Caco-2 (cell line): ENCODE results near the gene ERGIC3. TPM values are rescaled to one million over a fixed set of nuclear protein-coding genes. Genes with fewer than 3 reads are reported as not detected.

Source experiments
- BruUV-seq: library from RNA; stranded (reverse); fragments of 400-500 nt; replicated peaks from 2 replicates; lab custom pipeline; 2021; lab: Mats Ljungman, UMichigan
- CTCF ChIA-PET: fragments of 300-600 bp; sonication (Branson Sonifier 250); formaldehyde crosslinking; loops from one replicate; lab custom pipeline; 2022; ENCODE audit warnings: antibody characterized with exemption; lab: Charles Lee
- POLR2A ChIA-PET: fragments of 300-600 bp; sonication (Branson Sonifier 250); formaldehyde crosslinking; loops from one replicate; lab custom pipeline; 2022; ENCODE audit warnings: antibody characterized with exemption; lab: Charles Lee
- DNase-seq, 2 experiments: peaks; one replicate each; pipeline versions ENCODE4 v3.0.0 to v3.0.0-alpha.2; 2020 to 2022
- H3K27me3 ChIP-seq: replicated peaks from 2 replicates; pipeline ENCODE4 v1.6.0; 2011; ENCODE audit warnings: low read length; ENCODE audit not compliant: control insufficient read depth, insufficient read depth
- H3K36me3 ChIP-seq: 2 replicates; pipeline ENCODE4 v1.5.1; 2011; ENCODE audit warnings: low read length; ENCODE audit not compliant: control insufficient read depth, insufficient read depth
- H3K4me1 ChIP-seq: fragments of 250-450 bp; sonication (Bioruptor Pico); 2 replicates; pipeline ENCODE4 v1.5.1; 2020; ENCODE audit warnings: mild to moderate bottlenecking
- H3K4me3 ChIP-seq: 2 replicates; pipeline ENCODE4 v1.5.1; 2011; ENCODE audit warnings: low read depth, mild to moderate bottlenecking, control low read depth, low read length
- H3K9me3 ChIP-seq: fragments of 250-450 bp; sonication (Bioruptor Pico); 2 replicates; pipeline ENCODE4 v1.5.1; 2020; ENCODE audit warnings: mild to moderate bottlenecking, moderate library complexity
- H3K27ac Mint-ChIP-seq: one replicate; pipeline ENCODE4 v1.8.0; 2022; ENCODE audit warnings: mixed read lengths; ENCODE audit not compliant: unreplicated experiment
- H3K27me3 Mint-ChIP-seq: one replicate; pipeline ENCODE4 v1.8.0; 2022; ENCODE audit warnings: mixed read lengths; ENCODE audit not compliant: insufficient read depth, unreplicated experiment
- H3K36me3 Mint-ChIP-seq: one replicate; pipeline ENCODE4 v1.8.0; 2022; ENCODE audit warnings: mild to moderate bottlenecking, mixed read lengths; ENCODE audit not compliant: insufficient read depth, unreplicated experiment
- H3K4me1 Mint-ChIP-seq: one replicate; pipeline ENCODE4 v1.8.0; 2022; ENCODE audit warnings: low read depth, mixed read lengths; ENCODE audit not compliant: unreplicated experiment
- H3K4me3 Mint-ChIP-seq: one replicate; pipeline ENCODE4 v1.8.0; 2022; ENCODE audit warnings: mild to moderate bottlenecking, moderate library complexity, mixed read lengths; ENCODE audit not compliant: unreplicated experiment
- H3K9me3 Mint-ChIP-seq: one replicate; pipeline ENCODE4 v1.8.0; 2022; ENCODE audit warnings: mixed read lengths; ENCODE audit not compliant: unreplicated experiment
- intact Hi-C: fragments of 100-400 bp; cut with micrococcal nuclease; formaldehyde crosslinking; loops from one replicate; pipeline ENCODE4 v1.10.0; 2022; ENCODE audit not compliant: unreplicated experiment
- total RNA-seq: library from RNA; stranded (reverse); gene quantifications from 2 replicates; pipeline ENCODE4 v1.2.3, GENCODE V29; 2022
- TF ChIP-seq, protein P1 (sequence below), 2 experiments: fragments of 200-600 bp in 1 of 2; IDR thresholded peaks; 1 replicate in 1 of 2; 2 replicates in 1 of 2; pipeline versions ENCODE4 v1.5.1 to v1.8.0; 2011 to 2022; ENCODE audit warnings: antibody characterized with exemption in 1 of 2, control low read depth in 1 of 2, inconsistent platforms in 1 of 2, low read depth in 1 of 2, low read length in 1 of 2, mild to moderate bottlenecking in 1 of 2, moderate library complexity in 1 of 2; ENCODE audit not compliant: insufficient read depth in 1 of 2, severe bottlenecking in 1 of 2, unreplicated experiment in 1 of 2

The ERGIC3 gene
- total RNA-seq, 1 experiment from 2014 or later: 728 TPM

DNA sequence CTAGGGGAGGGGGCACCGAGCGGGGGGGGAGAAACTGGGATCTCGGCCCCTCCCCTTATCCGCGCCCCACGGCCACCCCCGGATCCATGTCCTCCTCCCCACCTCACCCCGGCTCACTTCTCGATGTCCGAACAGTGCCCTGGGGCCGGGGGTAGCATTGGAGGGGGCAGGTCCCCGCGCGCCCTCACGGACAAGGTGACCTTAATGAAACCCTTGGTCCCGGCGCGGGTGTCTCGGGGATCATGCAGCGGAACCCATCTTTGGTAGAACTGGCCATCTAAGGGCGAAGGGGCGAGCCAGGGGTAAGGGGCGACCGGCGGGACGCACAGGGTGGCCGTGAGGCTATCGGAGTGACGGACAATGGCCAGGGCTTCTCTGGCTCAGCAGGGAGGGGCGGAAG lies 60.1 kb downstream of the ERGIC3 start:
- no peaks in the 10 kb centered on the region for H3K9me3 Mint-ChIP-seq
- no peak overlapping the region for H3K27ac Mint-ChIP-seq
- peaks cover 4% of the 10 kb centered on the region for H3K4me1 Mint-ChIP-seq
- BruUV-seq: no TSS peak
- Histone ChIP-seq H3K9me3 (no peaks in the 10 kb centered on the region), H3K4me1 (peaks cover 8% of the 10 kb centered on the region), H3K36me3 (no peaks in the 10 kb centered on the region), H3K27me3 (no peaks in the 10 kb centered on the region), H3K4me3 (peak overlapping the region; percentile 51)
- H3K36me3 Mint-ChIP-seq: no peaks in the 10 kb centered on the region
- TF ChIP-seq, protein P1, sequence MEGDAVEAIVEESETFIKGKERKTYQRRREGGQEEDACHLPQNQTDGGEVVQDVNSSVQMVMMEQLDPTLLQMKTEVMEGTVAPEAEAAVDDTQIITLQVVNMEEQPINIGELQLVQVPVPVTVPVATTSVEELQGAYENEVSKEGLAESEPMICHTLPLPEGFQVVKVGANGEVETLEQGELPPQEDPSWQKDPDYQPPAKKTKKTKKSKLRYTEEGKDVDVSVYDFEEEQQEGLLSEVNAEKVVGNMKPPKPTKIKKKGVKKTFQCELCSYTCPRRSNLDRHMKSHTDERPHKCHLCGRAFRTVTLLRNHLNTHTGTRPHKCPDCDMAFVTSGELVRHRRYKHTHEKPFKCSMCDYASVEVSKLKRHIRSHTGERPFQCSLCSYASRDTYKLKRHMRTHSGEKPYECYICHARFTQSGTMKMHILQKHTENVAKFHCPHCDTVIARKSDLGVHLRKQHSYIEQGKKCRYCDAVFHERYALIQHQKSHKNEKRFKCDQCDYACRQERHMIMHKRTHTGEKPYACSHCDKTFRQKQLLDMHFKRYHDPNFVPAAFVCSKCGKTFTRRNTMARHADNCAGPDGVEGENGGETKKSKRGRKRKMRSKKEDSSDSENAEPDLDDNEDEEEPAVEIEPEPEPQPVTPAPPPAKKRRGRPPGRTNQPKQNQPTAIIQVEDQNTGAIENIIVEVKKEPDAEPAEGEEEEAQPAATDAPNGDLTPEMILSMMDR (IDR thresholded peaks at IDR 0.05; ENCODE audit: insufficient read depth in 1 of 2, low read depth in 1 of 2, low read length in 1 of 2, severe bottlenecking in 1 of 2, unreplicated experiment in 1 of 2): no peak
- POLR2A ChIA-PET: interaction anchor here (0.6 to 1.5 kb wide), 4 partner anchors 14 to 140 kb away, joined by 3 to 6 read pairs (median 6); partner anchors contain the start of genes RBM39 and SPAG4
- H3K27me3 Mint-ChIP-seq: peaks cover 10% of the 10 kb centered on the region
- intact Hi-C loops: loop anchor here (1.0 to 5.0 kb wide), 2 partner anchors 14 to 40 kb away; no protein-coding TSS in a partner anchor
- H3K4me3 Mint-ChIP-seq: peak overlapping the region; percentile 68
- CTCF ChIA-PET: interaction anchor here (0.9 to 2.0 kb wide), 15 partner anchors 13 to 352 kb away, joined by 3 to 37 read pairs (median 5); partner anchors contain the start of genes ERGIC3, NFS1, ROMO1 and SCAND1
- no peak for DNase-seq

DNA sequence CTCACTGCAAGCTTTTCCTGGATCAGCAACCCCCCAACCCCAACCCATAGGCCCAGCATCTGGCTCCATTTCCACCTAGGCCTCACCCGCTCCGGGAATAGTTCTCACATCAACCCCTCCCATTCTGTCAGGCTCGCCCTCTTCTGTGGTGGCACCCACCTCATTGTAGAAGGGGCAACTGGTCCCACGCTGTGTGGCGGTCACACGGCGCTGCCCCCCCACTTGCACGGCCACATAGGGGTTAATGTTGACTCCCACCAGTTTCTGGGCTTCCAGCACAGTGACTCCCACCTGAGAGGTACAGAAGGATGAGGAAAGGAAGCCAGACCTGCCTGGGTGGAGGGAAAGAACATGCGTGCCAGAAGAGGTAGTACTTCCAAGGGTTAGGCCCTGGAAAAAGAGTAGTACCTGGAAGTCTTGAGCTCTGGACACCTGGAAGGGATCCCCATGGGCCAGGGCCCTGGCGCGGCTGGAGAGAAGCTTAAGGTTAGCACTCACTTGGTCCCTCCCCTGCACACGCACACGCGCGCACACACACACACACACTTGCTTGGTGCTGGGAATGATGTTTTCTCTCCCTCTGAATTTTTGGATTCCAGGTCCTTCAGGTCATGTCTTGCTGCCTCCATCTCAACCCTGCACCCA lies 61.1 kb downstream of the ERGIC3 start:
- POLR2A ChIA-PET: no interaction called here
- BruUV-seq: no TSS peak
- Histone ChIP-seq H3K4me3 (no peak overlapping the region), H3K27me3 (no peaks in the 10 kb centered on the region), H3K9me3 (no peaks in the 10 kb centered on the region), H3K36me3 (no peaks in the 10 kb centered on the region), H3K4me1 (peaks cover 15% of the 10 kb centered on the region)
- DNase-seq: no peak
- TF ChIP-seq, protein P1 (IDR thresholded peaks at IDR 0.05; ENCODE audit: insufficient read depth in 1 of 2, low read depth in 1 of 2, low read length in 1 of 2, severe bottlenecking in 1 of 2, unreplicated experiment in 1 of 2): no peak
- H3K27me3 Mint-ChIP-seq: peaks cover 3% of the 10 kb centered on the region
- H3K9me3 Mint-ChIP-seq: no peaks in the 10 kb centered on the region
- no peak overlapping the region for H3K27ac Mint-ChIP-seq
- peaks cover 13% of the 10 kb centered on the region for H3K4me1 Mint-ChIP-seq
- H3K36me3 Mint-ChIP-seq: no peaks in the 10 kb centered on the region
- intact Hi-C loops: loop anchor here (5.0 kb wide), 1 partner anchor 41 kb away; no protein-coding TSS in a partner anchor
- peak overlapping the region; percentile 23 for H3K4me3 Mint-ChIP-seq
- CTCF ChIA-PET: interaction anchor here (0.6 to 3.2 kb wide), 5 partner anchors 10 to 16 kb away, joined by 3 to 14 read pairs (median 5); partner anchors contain the start of gene SPAG4

DNA sequence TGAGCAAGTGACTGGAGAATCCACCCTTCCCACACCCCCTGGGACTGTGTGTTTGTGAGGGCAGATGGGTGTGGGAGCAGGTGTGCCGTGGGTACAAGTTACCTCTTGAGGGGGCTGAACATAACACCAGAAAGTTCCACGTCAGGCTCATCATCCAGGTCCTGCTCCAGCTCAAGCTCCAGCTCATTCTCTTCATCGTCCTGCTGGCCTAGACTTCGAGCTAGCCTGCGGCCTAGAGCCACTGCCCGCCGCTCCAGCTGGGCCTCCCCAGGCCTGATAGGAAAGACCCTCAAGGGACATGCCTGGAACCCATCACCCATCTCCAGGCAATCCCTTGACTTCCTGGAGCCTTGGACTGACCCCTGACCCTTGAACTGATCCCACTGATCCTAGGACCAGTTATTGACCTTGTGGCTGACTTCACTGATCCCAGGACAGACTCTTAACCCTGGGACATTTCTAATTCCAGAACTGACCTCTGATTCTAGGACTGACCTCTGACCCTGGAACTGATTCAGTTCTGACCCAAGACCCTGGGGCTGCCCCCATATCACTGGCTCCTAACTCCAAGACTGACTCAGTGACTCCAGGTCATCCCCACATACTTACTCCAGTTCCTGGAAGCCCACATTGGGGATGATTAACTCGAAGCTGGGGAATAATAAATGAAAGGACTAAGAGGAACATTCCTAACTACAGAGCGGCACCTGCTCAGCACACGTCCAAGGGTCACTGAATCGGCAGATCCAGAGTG lies 62.0 kb downstream of the ERGIC3 start:
- ChIA-PET POLR2A (no interaction called here), CTCF (interaction anchor here (0.6 to 3.2 kb wide), 5 partner anchors 9 to 35 kb away, joined by 3 to 14 read pairs (median 4); partner anchors contain the start of gene SPAG4)
- no peaks in the 10 kb centered on the region for H3K36me3 Mint-ChIP-seq

More for the DNA sequence above, 62.0 kb downstream of the ERGIC3 start:
- no peaks in the 10 kb centered on the region for H3K27me3 ChIP-seq
- Mint-ChIP-seq H3K27me3 (peaks cover 3% of the 10 kb centered on the region), H3K27ac (no peak overlapping the region), H3K4me1 (peaks cover 13% of the 10 kb centered on the region), H3K4me3 (no peak overlapping the region), H3K9me3 (no peaks in the 10 kb centered on the region)
- no peak overlapping the region for H3K4me3 ChIP-seq
- H3K4me1 ChIP-seq: peaks cover 15% of the 10 kb centered on the region
- no peaks in the 10 kb centered on the region for H3K36me3 ChIP-seq
- intact Hi-C loops: loop anchor here (5.0 kb wide), 1 partner anchor 42 kb away; no protein-coding TSS in a partner anchor
- BruUV-seq: no TSS peak
- DNase-seq: no peak
- H3K9me3 ChIP-seq: no peaks in the 10 kb centered on the region
- TF ChIP-seq, protein P1 (IDR thresholded peaks at IDR 0.05; ENCODE audit: insufficient read depth in 1 of 2, low read depth in 1 of 2, low read length in 1 of 2, severe bottlenecking in 1 of 2, unreplicated experiment in 1 of 2): no peak
